Common myeloid progenitor, CD34-positive (primary cell): ENCODE results near the gene HCCS.
A peak's percentile ranks its signal among the peaks of the same experiment; 100 is the strongest.

Experiments
- CTCF ChIA-PET: fragments of 350-600 bp; sonication (Branson Sonifier 250); formaldehyde crosslinking; loops from one replicate; lab custom pipeline; 2021; ENCODE audit warnings: antibody characterized with exemption; lab: Charles Lee
- POLR2A ChIA-PET: fragments of 350-600 bp; sonication (Branson Sonifier 250); formaldehyde crosslinking; loops from one replicate; lab custom pipeline; 2021; ENCODE audit warnings: antibody characterized with exemption; lab: Charles Lee
- DNase-seq, 3 donors: peaks; one replicate each; pipeline versions ENCODE4 v3.0.0 to v3.0.0-alpha.2; 2013
- H3K27ac ChIP-seq, 2 experiments: 1 replicate in 1 of 2; 2 replicates in 1 of 2; pipeline ENCODE4 v1.7.0; 2013; ENCODE audit warnings: inconsistent platforms in 2 of 2, low read length in 2 of 2, mild to moderate bottlenecking in 2 of 2, low read depth in 1 of 2, moderate library complexity in 1 of 2; ENCODE audit not compliant: severe bottlenecking in 2 of 2, insufficient read depth in 1 of 2, poor library complexity in 1 of 2
- H3K27me3 ChIP-seq, 5 experiments: replicated peaks in 2 of 5; 1 replicate in 3 of 5; 2 replicates in 2 of 5; pipeline versions ENCODE4 v1.6.1 to v1.7.0; 2013; ENCODE audit warnings: low read length in 4 of 5, mild to moderate bottlenecking in 2 of 5, moderate library complexity in 2 of 5, inconsistent platforms in 1 of 5; ENCODE audit not compliant: insufficient read depth in 5 of 5, control insufficient read depth in 4 of 5
- H3K36me3 ChIP-seq, 4 experiments: 1 replicate in 2 of 4; 2 replicates in 2 of 4; pipeline versions ENCODE4 v1.6.1 to v1.7.0; 2013; ENCODE audit warnings: low read length in 3 of 4, control low read depth in 1 of 4, mild to moderate bottlenecking in 1 of 4; ENCODE audit not compliant: control insufficient read depth in 4 of 4, insufficient read depth in 4 of 4
- H3K4me1 ChIP-seq, 4 experiments: 1 replicate in 3 of 4; 2 replicates in 1 of 4; pipeline versions ENCODE4 v1.6.1 to v1.7.1; 2013; ENCODE audit warnings: low read length in 3 of 4, mild to moderate bottlenecking in 3 of 4, control low read depth in 1 of 4, inconsistent platforms in 1 of 4, moderate library complexity in 1 of 4; ENCODE audit not compliant: control insufficient read depth in 4 of 4, insufficient read depth in 4 of 4; ENCODE audit errors: control extremely low read depth in 1 of 4
- H3K4me3 ChIP-seq, 7 experiments: 1 replicate in 4 of 7; 2 replicates in 3 of 7; pipeline versions ENCODE4 v1.5.1 to v1.7.0; 2013; ENCODE audit warnings: mild to moderate bottlenecking in 7 of 7, low read length in 6 of 7, moderate library complexity in 6 of 7, inconsistent platforms in 2 of 7, low read depth in 2 of 7, control low read depth in 1 of 7; ENCODE audit not compliant: insufficient read depth in 4 of 7, control insufficient read depth in 1 of 7; ENCODE audit errors: extremely low read depth in 1 of 7
- H3K9me3 ChIP-seq, 5 experiments: 1 replicate in 4 of 5; 2 replicates in 1 of 5; pipeline versions ENCODE4 v1.6.1 to v1.7.1; 2013; ENCODE audit warnings: low read length in 4 of 5, mild to moderate bottlenecking in 2 of 5, inconsistent platforms in 1 of 5, low read depth in 1 of 5, moderate library complexity in 1 of 5; ENCODE audit not compliant: control insufficient read depth in 4 of 5, insufficient read depth in 2 of 5; ENCODE audit errors: control extremely low read depth in 1 of 5
- WGBS: methylation state at CpG from one replicate; pipeline ENCODE4 v1.1.5; 2013; ENCODE audit not compliant: insufficient coverage; 5-methylcytosine and 5-hydroxymethylcytosine counted together

Gene HCCS

DNA sequence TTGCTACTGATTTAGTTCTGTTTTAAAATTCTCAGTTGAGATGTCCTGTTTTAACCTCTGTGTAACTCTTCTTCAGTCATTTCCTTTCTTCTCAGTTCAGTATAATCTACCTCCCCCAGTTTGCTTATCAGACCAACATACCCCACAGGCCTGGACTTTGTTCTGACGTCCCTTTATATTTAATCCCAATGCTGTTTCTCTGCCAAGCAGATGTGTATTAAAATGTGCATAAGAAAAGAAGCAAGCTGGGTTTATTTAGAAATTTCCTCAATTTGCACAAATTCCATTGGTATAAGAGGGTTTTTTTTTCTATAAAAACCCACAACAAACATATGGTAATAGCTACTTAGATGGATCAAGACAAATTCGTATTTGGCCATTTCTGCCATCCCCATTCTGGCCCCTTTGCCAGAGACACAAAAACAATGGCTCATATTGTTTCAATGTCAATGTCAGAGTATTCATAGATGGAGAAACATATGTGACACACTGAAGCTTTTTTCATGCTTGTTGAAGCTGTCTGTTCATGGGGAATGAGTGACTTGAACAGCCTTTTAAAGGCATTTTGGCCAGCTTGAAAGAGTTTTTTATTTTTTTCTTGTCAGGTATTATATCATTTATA lies 24.5 kb downstream of the HCCS start:
- Histone ChIP-seq H3K36me3 (no peaks in the 10 kb centered on the region), H3K4me1 (no peaks in the 10 kb centered on the region), H3K27me3 (peaks cover 0 to 3% (median 0%) of the 10 kb centered on the region in 5 experiments), H3K27ac (no peak overlapping the region), H3K9me3 (no peaks in the 10 kb centered on the region), H3K4me3 (no peak overlapping the region)
- POLR2A ChIA-PET = no interaction called here
- WGBS = no CpG with 5 or more reads among the region's 2 CpGs
- CTCF ChIA-PET = interaction anchor here (1.3 to 2.9 kb wide), 3 partner anchors 12 to 946 kb away, joined by 4 to 15 read pairs (median 7); no protein-coding TSS in a partner anchor
- peak in 2 of 3 donors; percentile 18 to 44 for DNase-seq

DNA sequence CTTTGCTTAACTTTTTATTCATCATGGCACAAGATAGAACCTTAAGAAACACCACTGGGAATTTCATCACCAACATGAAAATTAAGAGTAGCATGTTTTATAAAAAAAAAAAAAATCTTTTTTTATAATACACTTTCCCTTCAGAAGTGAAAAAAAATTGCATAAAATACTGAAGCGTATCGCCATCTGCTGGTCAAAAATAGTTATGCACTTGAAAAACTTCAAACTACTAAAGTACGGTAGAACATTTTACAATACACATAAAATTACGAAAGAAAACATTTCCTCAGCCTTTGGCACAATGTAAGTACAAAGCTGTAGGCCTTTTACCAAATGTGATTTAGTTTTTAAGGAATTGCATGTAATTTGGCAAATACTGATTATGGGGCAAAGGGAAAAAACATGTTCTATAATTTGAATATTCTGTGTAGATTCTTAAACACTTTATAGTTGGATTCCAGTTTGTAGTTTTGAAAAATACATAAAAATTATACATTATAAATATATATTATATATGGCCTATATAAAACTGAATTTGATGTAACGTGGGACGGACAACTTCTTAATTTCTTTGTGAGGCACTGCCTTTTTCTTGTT lies 26.5 kb downstream of the HCCS start:
- peak; percentile 52 to 80 (median 71) for DNase-seq
- H3K27ac ChIP-seq = no peak overlapping the region
- no peaks in the 10 kb centered on the region for H3K36me3 ChIP-seq
- no peaks in the 10 kb centered on the region for H3K27me3 ChIP-seq
- no peaks in the 10 kb centered on the region for H3K9me3 ChIP-seq
- CTCF ChIA-PET = interaction anchor here (1.2 to 2.9 kb wide), 4 partner anchors 10 to 948 kb away, joined by 3 to 15 read pairs (median 10); no protein-coding TSS in a partner anchor
- POLR2A ChIA-PET = interaction anchor here (0.7 kb wide), 1 partner anchor 414 kb away, joined by 3 read pairs; no protein-coding TSS in a partner anchor
- H3K4me1 ChIP-seq = no peaks in the 10 kb centered on the region
- H3K4me3 ChIP-seq = no peak overlapping the region
- no CpG with 5 or more reads among the region's 6 CpGs for WGBS

DNA sequence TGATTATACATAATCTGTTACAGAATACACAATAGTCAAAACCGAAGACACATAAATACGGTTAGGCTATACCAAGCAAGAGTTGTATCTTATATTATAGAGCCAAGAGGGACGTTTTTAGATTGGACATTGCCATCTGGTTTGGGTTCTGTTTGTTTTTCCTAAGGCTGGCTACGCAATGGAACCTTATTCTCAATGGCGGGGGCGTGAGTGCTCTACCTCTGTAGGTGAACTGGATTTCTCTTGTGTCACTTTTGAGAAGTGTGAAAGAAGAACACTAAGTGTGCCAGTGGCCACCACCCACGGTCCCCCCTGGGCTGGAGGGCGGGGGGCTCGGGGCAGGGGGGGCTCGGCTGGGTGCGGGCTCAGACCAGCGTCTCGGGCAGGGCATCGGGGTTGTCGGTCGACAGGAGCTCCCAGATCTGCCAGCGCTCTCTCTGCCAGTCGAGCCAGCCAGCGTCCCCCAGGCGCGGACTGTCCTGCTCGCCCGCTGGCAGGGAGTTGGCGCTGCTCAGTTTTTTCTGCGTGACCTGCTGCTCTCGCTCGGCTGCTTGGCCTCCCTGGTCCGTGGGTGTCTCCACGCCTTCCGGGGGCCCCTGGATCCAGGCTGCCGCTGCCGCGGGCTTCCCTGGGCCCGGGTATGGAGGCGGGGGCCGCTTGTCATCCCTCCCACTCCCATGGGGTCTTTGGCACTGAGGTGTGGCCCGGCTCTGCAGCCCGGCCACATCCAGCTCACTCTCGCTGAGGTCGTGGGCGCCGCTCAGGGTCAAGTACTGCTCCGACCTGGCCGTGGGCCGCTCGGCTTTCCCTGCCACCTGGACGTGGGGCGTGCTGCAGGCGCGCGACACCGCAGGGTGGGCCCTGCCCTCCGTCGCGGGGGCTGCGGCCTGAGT lies 27.6 kb downstream of the HCCS start:
- H3K9me3 ChIP-seq = no peaks in the 10 kb centered on the region
- peaks cover 0 to 7% (median 0%) of the 10 kb centered on the region in 5 experiments for H3K27me3 ChIP-seq
- no peak overlapping the region for H3K27ac ChIP-seq
- ChIA-PET CTCF (interaction anchor here (2.5 to 2.6 kb wide), 2 partner anchors 8 to 949 kb away, joined by 7 to 12 read pairs; no protein-coding TSS in a partner anchor), POLR2A (interaction anchor here (0.7 kb wide), 1 partner anchor 416 kb away, joined by 3 read pairs; no protein-coding TSS in a partner anchor)
- no peaks in the 10 kb centered on the region for H3K4me1 ChIP-seq
- DNase-seq = peak in 1 of 3 donors; percentile 8
- no peaks in the 10 kb centered on the region for H3K36me3 ChIP-seq
- peak overlapping the region in 5 of 7 experiments; percentile 6 to 49 (median 26) for H3K4me3 ChIP-seq
- 54% methylated on average over 49 of the region's 56 CpGs for WGBS

DNA sequence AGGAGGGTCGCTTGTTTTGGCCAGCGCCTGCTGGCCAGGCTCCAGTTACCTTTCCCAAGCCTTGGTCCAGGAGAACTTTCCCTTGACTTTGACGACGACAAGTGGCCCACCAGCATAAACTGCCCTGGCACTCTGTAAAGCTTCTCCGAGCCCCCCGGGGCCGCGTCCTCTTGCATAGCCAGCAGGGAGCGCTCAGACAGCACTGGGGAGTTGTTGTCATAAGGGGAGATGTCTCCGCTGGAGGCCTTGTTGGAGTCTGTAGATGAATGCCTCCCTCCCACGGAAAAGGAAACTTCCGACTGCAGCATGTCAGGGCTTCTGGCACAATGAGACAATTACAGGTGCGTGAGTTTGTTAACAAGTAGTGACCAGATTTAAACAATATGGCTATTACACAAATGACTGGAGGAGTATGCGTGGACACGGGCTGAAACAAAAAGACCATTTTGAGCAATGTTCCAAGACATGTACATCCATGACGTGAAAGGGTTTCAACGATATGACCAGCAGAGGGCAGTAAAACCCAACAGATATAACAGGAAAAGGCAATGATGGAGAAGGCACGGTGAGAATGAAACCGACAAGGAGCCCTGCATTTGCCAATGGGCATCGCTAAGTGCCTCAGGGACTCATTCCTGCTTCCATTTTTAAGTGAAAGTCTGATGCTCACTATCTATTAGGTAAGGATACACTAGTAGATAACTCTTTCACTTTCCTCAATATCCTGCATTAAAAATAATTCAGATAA lies 33.0 kb downstream of the HCCS start:
- Histone ChIP-seq H3K9me3 (no peaks in the 10 kb centered on the region), H3K27ac (no peak overlapping the region), H3K4me3 (peak overlapping the region in 1 of 7 experiments; percentile 52), H3K36me3 (no peaks in the 10 kb centered on the region), H3K27me3 (peaks cover 0 to 11% (median 0%) of the 10 kb centered on the region in 5 experiments), H3K4me1 (no peaks in the 10 kb centered on the region)
- WGBS = 34% methylated on average over 19 of the region's 20 CpGs
- CTCF ChIA-PET = interaction anchor here (1.0 kb wide), 1 partner anchor 387 kb away, joined by 3 read pairs; no protein-coding TSS in a partner anchor
- POLR2A ChIA-PET = no interaction called here
- peak; percentile 78 to 90 (median 84) for DNase-seq

DNA sequence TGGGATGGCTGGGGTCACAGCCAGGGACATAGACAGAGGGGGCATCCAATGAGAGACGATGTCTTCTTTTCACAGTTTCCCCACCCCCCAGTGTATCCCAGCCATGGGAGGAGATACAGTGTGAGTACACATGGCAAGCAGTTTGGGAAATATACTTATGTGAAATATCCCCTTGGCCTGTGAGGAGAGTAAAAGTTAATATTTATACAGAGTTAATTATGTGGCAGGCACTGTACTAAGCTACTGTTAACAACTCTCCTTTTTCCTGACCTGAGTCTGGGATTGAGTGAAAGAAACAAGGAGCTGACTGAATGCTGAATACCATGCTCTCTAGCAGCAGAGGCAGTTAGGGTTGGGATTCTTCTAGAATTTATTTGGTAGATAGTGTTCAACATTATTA lies 35.3 kb downstream of the HCCS start:
- Histone ChIP-seq H3K36me3 (no peaks in the 10 kb centered on the region), H3K27me3 (peaks cover 0 to 11% (median 0%) of the 10 kb centered on the region in 5 experiments), H3K4me3 (no peak overlapping the region), H3K9me3 (no peaks in the 10 kb centered on the region), H3K4me1 (no peaks in the 10 kb centered on the region), H3K27ac (no peak overlapping the region)
- ChIA-PET CTCF (interaction anchor here (1.0 to 2.1 kb wide), 2 partner anchors 9 to 235 kb away, joined by 3 to 7 read pairs; no protein-coding TSS in a partner anchor), POLR2A (no interaction called here)
- WGBS = 100% methylated on average over 1 of the region's 1 CpG
- DNase-seq = no peak

DNA sequence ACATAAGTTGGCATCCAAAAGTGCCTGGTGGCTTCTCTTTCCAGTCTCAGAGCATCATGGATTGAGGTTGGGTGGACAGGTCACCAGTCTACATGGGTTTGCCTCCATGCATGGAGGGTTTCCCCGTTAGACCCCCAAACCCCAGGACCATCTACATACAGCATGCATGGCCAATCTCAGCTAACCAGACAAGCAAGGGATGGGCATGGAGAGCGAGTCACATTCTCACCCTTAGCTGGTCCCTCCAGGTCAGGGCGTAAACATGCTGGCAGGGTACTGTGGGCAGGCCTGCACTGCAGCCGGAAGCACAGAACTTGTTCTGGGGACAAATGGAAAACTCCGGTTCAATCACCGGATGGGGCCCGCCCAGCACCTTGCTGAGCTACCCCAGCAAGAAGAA lies 37.3 kb downstream of the HCCS start:
- Histone ChIP-seq H3K4me1 (no peaks in the 10 kb centered on the region), H3K36me3 (no peaks in the 10 kb centered on the region), H3K4me3 (no peak overlapping the region), H3K27me3 (peaks cover 0 to 6% (median 0%) of the 10 kb centered on the region in 5 experiments), H3K27ac (no peak overlapping the region), H3K9me3 (no peaks in the 10 kb centered on the region)
- ChIA-PET CTCF (interaction anchor here (0.7 to 2.1 kb wide), 3 partner anchors 11 to 383 kb away, joined by 3 to 7 read pairs (median 5); no protein-coding TSS in a partner anchor), POLR2A (no interaction called here)
- DNase-seq = no peak
- 94% methylated on average over 7 of the region's 7 CpGs for WGBS
